Peyer's patch (tissue), 4 donors: ENCODE data around the gene GBX1. TPM values are rescaled to one million over a fixed set of nuclear protein-coding genes. Genes with fewer than 3 reads are reported as not detected.

Source experiments
- DNase-seq, 3 donors: peaks; one replicate each; pipeline ENCODE4 v3.0.0-alpha.2; 2017 to 2019
- H3K27ac ChIP-seq, 4 donors: fragments of 200-600 bp; sonication (generic); one replicate each; pipeline ENCODE4 v1.5.1; 2016 to 2019
- H3K27me3 ChIP-seq, 2 donors: fragments of 200-600 bp; sonication (generic); one replicate each; pipeline ENCODE4 v1.5.1; 2019
- H3K36me3 ChIP-seq, 3 donors: fragments of 200-600 bp; sonication (generic); one replicate each; pipeline ENCODE4 v1.5.1; 2016 to 2019
- H3K4me1 ChIP-seq, 4 donors: fragments of 200-600 bp; sonication (generic); one replicate each; pipeline ENCODE4 v1.5.1; 2016 to 2019
- H3K4me3 ChIP-seq, 4 donors: fragments of 200-600 bp; sonication (generic); 1 replicate in 3 of 4; 2 replicates in 1 of 4; pipeline ENCODE4 v1.5.1; 2016 to 2019; ENCODE audit warnings: mild to moderate bottlenecking in 1 of 4
- H3K9me3 ChIP-seq, 4 donors: fragments of 200-600 bp; sonication (generic); one replicate each; pipeline ENCODE4 v1.5.1; 2016 to 2019; ENCODE audit warnings: mild to moderate bottlenecking in 1 of 4
- CTCF ChIP-seq, 6 experiments: fragments of 450-650 bp in 4 of 6; fragments of 200-600 bp in 2 of 6; sonication (generic) in 1 of 6; IDR thresholded peaks; one replicate each; pipeline ENCODE4 v1.5.1; 2017 to 2019; ENCODE audit warnings: antibody characterized with exemption in 6 of 6, mild to moderate bottlenecking in 3 of 6, moderate library complexity in 1 of 6
- POLR2A ChIP-seq, 2 donors: fragments of 450-650 bp; IDR thresholded peaks; one replicate each; pipeline ENCODE4 v1.5.1; 2017; ENCODE audit warnings: antibody characterized with exemption in 2 of 2, mild to moderate bottlenecking in 2 of 2, moderate library complexity in 2 of 2
- total RNA-seq, 4 donors: library from RNA; depleted of rRNA; stranded (reverse); fragments of >200 nt; gene quantifications; one replicate each; pipeline ENCODE4 v1.1.0, GENCODE V29; 2016

The GBX1 gene
- total RNA-seq, 4 donors from 2014 or later: not detected

DNA sequence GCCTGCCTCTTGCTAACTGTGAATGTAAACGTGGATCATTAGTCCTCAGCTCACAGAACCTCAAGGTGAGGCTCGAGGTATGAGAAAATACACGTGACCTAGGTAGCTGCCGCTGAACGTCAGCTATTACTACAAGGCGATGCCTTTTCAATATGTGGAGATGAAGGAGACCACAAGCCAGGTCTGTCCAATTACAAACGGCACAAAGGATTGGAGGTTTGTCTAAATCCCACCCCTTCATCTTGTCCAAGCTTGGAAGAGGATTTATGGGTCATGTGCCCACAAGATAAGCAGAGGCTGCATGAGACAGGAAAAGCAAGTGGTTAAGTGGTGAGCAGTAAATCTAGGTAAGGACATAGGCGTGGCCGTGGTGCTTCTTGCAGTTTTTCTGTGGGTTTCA lies 39.4 kb upstream of the GBX1 start:
- Histone ChIP-seq H3K27ac (peak overlapping the region in 1 of 4 donors; percentile 16), H3K4me1 (no peaks in the 10 kb centered on the region), H3K36me3 (no peaks in the 10 kb centered on the region), H3K9me3 (no peaks in the 10 kb centered on the region), H3K4me3 (no peak overlapping the region), H3K27me3 (no peaks in the 10 kb centered on the region)
- TF ChIP-seq POLR2A (IDR thresholded peaks at IDR 0.05) (no peak), CTCF (IDR thresholded peaks at IDR 0.05) (no peak)
- no peak for DNase-seq

- Histone ChIP-seq H3K27me3 (no peaks in the 10 kb centered on the region), H3K27ac (no peak overlapping the region), H3K4me3 (no peak overlapping the region), H3K4me1 (no peaks in the 10 kb centered on the region), H3K36me3 (no peaks in the 10 kb centered on the region), H3K9me3 (no peaks in the 10 kb centered on the region)
- DNase-seq: no peak
- TF ChIP-seq CTCF (IDR thresholded peaks at IDR 0.05) (no peak), POLR2A (IDR thresholded peaks at IDR 0.05) (no peak)
Observed at GRCh38 chr7:151205730-151206129, 38.2 kb upstream of the GBX1 start.

DNA sequence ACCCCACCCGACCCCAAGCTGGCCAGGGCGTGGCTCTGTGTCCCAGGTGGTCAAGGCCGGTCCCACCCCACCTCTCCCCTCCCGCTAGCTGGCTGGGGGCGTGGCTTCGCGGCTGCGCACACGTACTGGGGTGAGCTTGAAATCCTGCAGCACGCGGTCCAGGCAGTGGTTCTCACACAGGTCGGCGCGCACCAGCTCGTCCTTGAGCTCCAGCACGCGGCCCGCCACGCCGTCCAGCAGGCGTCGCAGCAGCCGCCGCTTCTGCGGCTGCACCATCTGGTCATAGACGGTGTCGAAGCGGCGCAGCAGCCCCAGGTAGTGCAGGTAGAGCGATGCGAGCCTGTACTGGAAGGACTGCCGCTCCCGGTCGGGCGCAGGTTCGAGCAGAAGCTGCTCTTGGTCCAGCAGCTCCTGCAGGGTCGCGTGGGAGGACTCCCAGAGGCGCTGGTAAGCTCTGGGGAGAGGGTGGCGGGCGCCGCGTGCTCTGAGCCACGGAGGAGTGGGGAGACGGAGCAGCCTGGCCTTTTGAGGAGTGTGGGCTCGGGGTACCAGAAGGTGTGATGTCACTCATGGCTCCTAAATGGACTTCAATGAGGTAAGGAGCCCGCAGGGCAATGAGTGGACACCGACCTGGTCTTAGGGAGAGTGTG lies 37.0 kb upstream of the GBX1 start:
- Histone ChIP-seq H3K36me3 (no peaks in the 10 kb centered on the region), H3K4me3 (no peak overlapping the region), H3K4me1 (no peaks in the 10 kb centered on the region), H3K27ac (no peak overlapping the region), H3K9me3 (no peaks in the 10 kb centered on the region), H3K27me3 (no peaks in the 10 kb centered on the region)
- no peak for TF ChIP-seq POLR2A (IDR thresholded peaks at IDR 0.05)
- peak in 1 of 6 experiments; percentile 19 for TF ChIP-seq CTCF (IDR thresholded peaks at IDR 0.05)
- no peak for DNase-seq

DNA sequence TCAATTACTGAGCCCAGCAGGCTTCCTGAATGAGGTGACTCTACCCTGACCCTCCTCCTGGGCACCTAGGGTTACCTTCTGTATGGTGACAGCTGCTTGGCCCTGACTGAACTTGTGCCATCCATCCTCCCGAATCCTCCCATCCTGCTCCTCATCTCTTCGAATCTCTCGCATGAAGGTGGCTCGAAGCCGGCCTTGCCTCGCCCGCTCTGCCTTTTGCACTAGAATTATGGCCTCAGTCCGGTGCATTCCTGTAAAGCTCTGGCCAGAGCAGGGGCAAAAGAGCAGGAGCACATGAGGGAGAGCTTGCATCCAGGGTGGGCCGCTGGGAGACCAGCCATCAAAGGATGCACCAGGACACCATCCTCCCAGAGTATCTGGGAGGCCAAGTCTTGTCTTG lies 35.3 kb upstream of the GBX1 start:
- H3K27ac ChIP-seq: no peak overlapping the region
- H3K36me3 ChIP-seq: no peaks in the 10 kb centered on the region
- no peak for DNase-seq
- H3K9me3 ChIP-seq: no peaks in the 10 kb centered on the region
- no peaks in the 10 kb centered on the region for H3K4me1 ChIP-seq
- TF ChIP-seq CTCF (IDR thresholded peaks at IDR 0.05): no peak
- TF ChIP-seq POLR2A (IDR thresholded peaks at IDR 0.05): no peak
- no peak overlapping the region for H3K4me3 ChIP-seq
- H3K27me3 ChIP-seq: no peaks in the 10 kb centered on the region

DNA sequence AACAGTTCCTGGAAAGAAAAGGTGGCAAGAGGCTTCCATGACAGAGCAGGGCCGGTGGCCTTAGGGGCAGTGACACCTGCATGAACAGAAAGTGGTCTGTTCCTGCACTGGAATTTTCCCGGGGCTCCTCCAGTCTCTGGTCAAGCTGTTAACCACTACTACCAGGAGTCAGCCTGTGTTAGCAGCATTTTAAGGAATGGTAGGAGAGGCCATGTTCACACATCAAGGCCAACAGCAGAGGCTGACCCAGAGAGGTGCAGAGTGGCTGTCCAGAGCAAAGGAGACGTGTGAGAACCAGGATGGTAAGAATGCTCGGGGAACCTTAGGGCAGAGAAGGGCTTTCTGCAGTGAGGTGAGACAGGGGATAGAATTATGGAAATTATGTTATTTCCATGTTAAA lies 34.3 kb upstream of the GBX1 start:
- no peaks in the 10 kb centered on the region for H3K27me3 ChIP-seq
- no peaks in the 10 kb centered on the region for H3K9me3 ChIP-seq
- H3K36me3 ChIP-seq: no peaks in the 10 kb centered on the region
- no peak overlapping the region for H3K4me3 ChIP-seq
- no peak for DNase-seq
- no peak overlapping the region for H3K27ac ChIP-seq
- no peak for TF ChIP-seq POLR2A (IDR thresholded peaks at IDR 0.05)
- no peak for TF ChIP-seq CTCF (IDR thresholded peaks at IDR 0.05)
- no peaks in the 10 kb centered on the region for H3K4me1 ChIP-seq

DNA sequence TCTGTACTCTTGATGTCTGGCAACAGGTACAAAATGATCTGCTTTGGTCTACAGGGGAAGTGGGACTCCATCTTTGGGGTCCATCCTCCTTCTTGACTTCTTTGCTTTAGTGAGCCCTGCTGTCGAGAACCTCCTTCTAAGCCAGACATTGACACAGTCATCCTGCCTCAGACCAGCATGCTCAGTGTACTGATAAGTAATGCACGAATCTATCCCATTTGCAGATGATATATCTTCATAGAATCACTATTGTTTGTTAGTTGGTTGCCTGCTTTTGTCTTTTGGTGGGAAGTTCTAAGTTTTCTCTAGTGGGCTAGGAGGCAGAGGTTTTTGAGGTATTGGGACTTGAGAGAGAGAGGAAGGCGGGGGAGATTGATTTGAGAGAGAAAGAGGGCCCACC lies 33.9 kb upstream of the GBX1 start:
- DNase-seq: no peak
- Histone ChIP-seq H3K4me1 (no peaks in the 10 kb centered on the region), H3K36me3 (no peaks in the 10 kb centered on the region), H3K4me3 (no peak overlapping the region), H3K27ac (no peak overlapping the region), H3K27me3 (no peaks in the 10 kb centered on the region), H3K9me3 (no peaks in the 10 kb centered on the region)
- TF ChIP-seq CTCF (IDR thresholded peaks at IDR 0.05) (no peak), POLR2A (IDR thresholded peaks at IDR 0.05) (no peak)
